Endothelial cell of umbilical vein (primary cell): Measurements from ENCODE around the gene CES5A. TPM values are rescaled to one million over a fixed set of nuclear protein-coding genes. Genes with fewer than 3 reads are reported as not detected.
"Not testable (repeated sequence)": the region's sequence is repeated elsewhere in the genome, so short reads cannot be mapped to it uniquely, and the experiment has no call there.

Experiments
- BruUV-seq: library from RNA; stranded (reverse); fragments of 400-500 nt; replicated peaks from 2 replicates; lab custom pipeline; 2021; lab: Mats Ljungman, UMichigan
- CTCF ChIA-PET: fragments of 300-600, 350-600 bp; sonication (Branson Sonifier 250); formaldehyde crosslinking; loops from one replicate; lab custom pipeline; 2021; ENCODE audit warnings: antibody characterized with exemption, inconsistent platforms; lab: Charles Lee
- POLR2A ChIA-PET: fragments of 300-600, 350-600 bp; sonication (Branson Sonifier 250); formaldehyde crosslinking; loops from one replicate; lab custom pipeline; 2021; ENCODE audit warnings: antibody characterized with exemption, inconsistent platforms; lab: Charles Lee
- DNase-seq: peaks from one replicate; pipeline ENCODE4 v3.0.0-alpha.2; 2011; ENCODE audit warnings: low read depth, low spot score
- FAIRE-seq: peaks from 2 replicates; lab custom pipeline; 2011; peaks lifted over from hg19 to GRCh38; lab: Jason Lieb, UNC
- H2AFZ ChIP-seq: 2 replicates; pipeline ENCODE4 v1.6.0; 2012; ENCODE audit warnings: low read depth, low read length, control low read depth, inconsistent platforms
- H3K27ac ChIP-seq: 2 replicates; pipeline ENCODE4 v1.5.1; 2011; ENCODE audit warnings: low read depth, mild to moderate bottlenecking, control low read depth, low read length, moderate library complexity; ENCODE audit not compliant: insufficient read depth
- H3K27me3 ChIP-seq, 2 experiments: 2 replicates each; pipeline versions ENCODE4 v1.6.0 to v1.6.1; 2011; ENCODE audit warnings: low read length in 2 of 2, mixed read lengths in 1 of 2; ENCODE audit not compliant: control insufficient read depth in 2 of 2, insufficient read depth in 2 of 2
- H3K36me3 ChIP-seq, 2 experiments: 2 replicates in 1 of 2; 3 replicates in 1 of 2; pipeline ENCODE4 v1.5.1; 2011; ENCODE audit warnings: low read length in 2 of 2, mild to moderate bottlenecking in 1 of 2, moderate library complexity in 1 of 2; ENCODE audit not compliant: control insufficient read depth in 2 of 2, insufficient read depth in 2 of 2; ENCODE audit errors: extremely low read depth in 1 of 2
- H3K4me1 ChIP-seq: 3 replicates; pipeline ENCODE4 v1.5.1; 2011; ENCODE audit warnings: mild to moderate bottlenecking, low read length; ENCODE audit not compliant: control insufficient read depth, insufficient read depth; ENCODE audit errors: extremely low read depth
- H3K4me2 ChIP-seq: 2 replicates; pipeline ENCODE4 v1.6.1; 2011; ENCODE audit warnings: low read length, control low read depth, mixed read lengths; ENCODE audit not compliant: insufficient read depth
- H3K4me3 ChIP-seq, 3 experiments: fragments of 200-600 bp in 1 of 3; sonication (generic), shearing (Covaris generic) in 1 of 3; replicated peaks in 1 of 3; 2 replicates each; pipeline ENCODE4 v1.5.1; 2011 to 2016; ENCODE audit warnings: control low read depth in 3 of 3, low read length in 3 of 3, mild to moderate bottlenecking in 2 of 3, inconsistent platforms in 1 of 3, low read depth in 1 of 3, moderate library complexity in 1 of 3; ENCODE audit not compliant: insufficient read depth in 1 of 3
- H3K79me2 ChIP-seq: 2 replicates; pipeline ENCODE4 v1.6.0; 2012; ENCODE audit warnings: low read length, inconsistent platforms; ENCODE audit not compliant: control insufficient read depth, insufficient read depth
- H3K9ac ChIP-seq: replicated peaks from 2 replicates; pipeline ENCODE3; 2011; ENCODE audit warnings: low read length, control low read depth; ENCODE audit not compliant: insufficient read depth; ENCODE audit errors: extremely low read depth
- H3K9me1 ChIP-seq: replicated peaks from 3 replicates; pipeline ENCODE4 v1.6.0; 2011; ENCODE audit warnings: mild to moderate bottlenecking, low read length; ENCODE audit not compliant: control insufficient read depth, insufficient read depth; ENCODE audit errors: extremely low read depth
- H3K9me3 ChIP-seq: replicated peaks from 2 replicates; pipeline ENCODE4 v1.5.1; 2012; ENCODE audit warnings: low read length, inconsistent platforms; ENCODE audit not compliant: control insufficient read depth, insufficient read depth
- H4K20me1 ChIP-seq: replicated peaks from 2 replicates; pipeline ENCODE3; 2011; ENCODE audit warnings: mild to moderate bottlenecking, low read length; ENCODE audit not compliant: control insufficient read depth, insufficient read depth; ENCODE audit errors: extremely low read depth
- CTCF ChIP-seq, 2 donors: IDR thresholded peaks; 1 replicate in 1 of 2; 2 replicates in 1 of 2; pipeline ENCODE4 v1.5.1; 2011; ENCODE audit warnings: low read length in 2 of 2, mild to moderate bottlenecking in 2 of 2, moderate library complexity in 2 of 2, control low read depth in 1 of 2, inconsistent platforms in 1 of 2, low read depth in 1 of 2; ENCODE audit not compliant: insufficient read depth in 1 of 2; ENCODE audit errors: extremely low read depth in 1 of 2
- EZH2 ChIP-seq: IDR thresholded peaks from 2 replicates; pipeline ENCODE4 v1.6.1; 2012; ENCODE audit warnings: borderline replicate concordance, low read depth, mild to moderate bottlenecking, moderate library complexity, low read length, inconsistent platforms; ENCODE audit not compliant: severe bottlenecking
- FOS ChIP-seq: IDR thresholded peaks from 2 replicates; pipeline ENCODE4 v1.6.1; 2011; ENCODE audit warnings: mild to moderate bottlenecking, low read length, moderate library complexity, borderline replicate concordance; ENCODE audit not compliant: insufficient read depth
- GATA2 ChIP-seq: IDR thresholded peaks from 2 replicates; pipeline ENCODE4 v1.7.0; 2011; ENCODE audit warnings: low read depth, mild to moderate bottlenecking, moderate library complexity, mixed read lengths, low read length; ENCODE audit not compliant: insufficient read length, insufficient read depth
- JUN ChIP-seq: IDR thresholded peaks from 2 replicates; pipeline ENCODE4 v1.6.1; 2011; ENCODE audit warnings: borderline replicate concordance, low read depth; ENCODE audit not compliant: insufficient read length, insufficient read depth
- MAX ChIP-seq: IDR thresholded peaks from 2 replicates; pipeline ENCODE4 v1.6.1; 2011; ENCODE audit not compliant: insufficient read depth, insufficient read length
- MYC ChIP-seq: IDR thresholded peaks from one replicate; pipeline ENCODE4 v1.6.1; 2011; ENCODE audit warnings: mild to moderate bottlenecking, low read depth, low read length
- POLR2A ChIP-seq: IDR thresholded peaks from 2 replicates; pipeline ENCODE4 v1.6.1; 2012; ENCODE audit warnings: low read depth, mild to moderate bottlenecking, control low read depth, low read length
- POLR2AphosphoS5 ChIP-seq: IDR thresholded peaks from 2 replicates; pipeline ENCODE4 v1.6.1; 2012; ENCODE audit warnings: low read depth, mild to moderate bottlenecking, control low read depth, low read length, moderate library complexity; ENCODE audit not compliant: insufficient read depth
- dilution Hi-C: fragments of 300-500 bp; cut with MboI; formaldehyde crosslinking; loops from one replicate; pipeline ENCODE4 v1.15.0; 2019; ENCODE audit warnings: low sequenced_read_pairs; ENCODE audit not compliant: extremely low pct_ligation_motif_present
- intact Hi-C: fragments of 100-400 bp; cut with micrococcal nuclease; formaldehyde crosslinking; loops from one replicate; pipeline ENCODE4 v1.10.0; 2022
- polyA plus RNA-seq, 4 experiments: library from polyadenylated mRNA; depleted of rRNA in 3 of 4; stranded (reverse) in 3 of 4; unstranded in 1 of 4; fragments of >200 nt; gene quantifications; 2 replicates each; pipeline versions ENCODE4 v1.2.1 to v1.2.3, GENCODE V29; 2011 to 2012; ENCODE audit warnings: missing spikeins in 1 of 4
- total RNA-seq: library from RNA; stranded (reverse); gene quantifications from 2 replicates; pipeline ENCODE4 v1.2.3, GENCODE V29; 2021

The CES5A gene
- total and polyA plus RNA-seq, 2 donors (not counting 3 experiments of a cell fraction or from before 2014, with no cell fraction given): not detected

GRCh38 chr16:55815320-55815719 lies 59.9 kb downstream of the CES5A start:
- Histone ChIP-seq H3K9me3 (no peaks in the 10 kb centered on the region), H4K20me1 (no peaks in the 10 kb centered on the region), H2AFZ (no peak overlapping the region), H3K4me3 (no peak overlapping the region), H3K27ac (no peak overlapping the region), H3K27me3 (no peaks in the 10 kb centered on the region), H3K79me2 (no peaks in the 10 kb centered on the region), H3K4me1 (no peaks in the 10 kb centered on the region), H3K9me1 (no peaks in the 10 kb centered on the region), H3K36me3 (no peaks in the 10 kb centered on the region), H3K4me2 (no peak overlapping the region), H3K9ac (no peak overlapping the region)
- BruUV-seq: no TSS peak
- TF ChIP-seq GATA2 (no peak), POLR2AphosphoS5 (no peak), EZH2 (no peak), CTCF (IDR thresholded peaks at IDR 0.05; ENCODE audit: extremely low read depth in 1 of 2, insufficient read depth in 1 of 2, low read depth in 1 of 2, low read length in 2 of 2) (no peak), MAX (no peak), POLR2A (no peak), MYC (no peak), JUN (no peak), FOS (no peak)
- dilution Hi-C loops (no loop called here), intact Hi-C loops (no loop called here)
- DNase-seq (no peak), FAIRE-seq (no peak)
- POLR2A ChIA-PET: no interaction called here
- CTCF ChIA-PET: no interaction called here

GRCh38 chr16:55814174-55814573 lies 61.0 kb downstream of the CES5A start:
- BruUV-seq, POLR2A ChIA-PET, H3K9me1 ChIP-seq, H3K36me3 ChIP-seq, intact Hi-C loops, H3K9me3 ChIP-seq, H4K20me1 ChIP-seq, H3K4me2 ChIP-seq, H3K79me2 ChIP-seq, H3K9ac ChIP-seq, H3K4me3 ChIP-seq, dilution Hi-C loops, H3K27ac ChIP-seq, CTCF ChIA-PET, DNase-seq, H2AFZ ChIP-seq, H3K27me3 ChIP-seq, FAIRE-seq, H3K4me1 ChIP-seq: not testable (repeated sequence)

GRCh38 chr16:55813730-55814129 lies 61.4 kb downstream of the CES5A start:
- H3K4me1 ChIP-seq, H3K9ac ChIP-seq, H3K9me3 ChIP-seq, H3K9me1 ChIP-seq, CTCF ChIA-PET, H3K36me3 ChIP-seq, H2AFZ ChIP-seq, intact Hi-C loops, BruUV-seq, H3K4me3 ChIP-seq, H3K27me3 ChIP-seq, H3K27ac ChIP-seq, dilution Hi-C loops, POLR2A ChIA-PET, H3K4me2 ChIP-seq, H3K79me2 ChIP-seq, H4K20me1 ChIP-seq, FAIRE-seq, DNase-seq: not testable (repeated sequence)
